Keratinocyte (primary cell): ENCODE data around the gene GBP7.

ENCODE experiments used
- CTCF ChIP-seq, 3 experiments: IDR thresholded peaks in 1 of 3; conservative IDR thresholded peaks in 1 of 3; optimal IDR thresholded peaks in 1 of 3; 2 replicates in 2 of 3; 3 replicates in 1 of 3; pipeline versions ENCODE3 to v1.5.1; 2011; ENCODE audit warnings: low read length in 3 of 3, mild to moderate bottlenecking in 3 of 3, moderate library complexity in 2 of 3, control low read depth in 1 of 3, inconsistent platforms in 1 of 3; ENCODE audit not compliant: insufficient read depth in 2 of 3; ENCODE audit errors: extremely low read depth in 1 of 3
- EZH2 ChIP-seq: IDR thresholded peaks from one replicate; pipeline ENCODE4 v1.6.1; 2012; ENCODE audit warnings: inconsistent platforms, mild to moderate bottlenecking, low read length, moderate library complexity

GRCh38 chr1:89098857-89099256, 76.9 kb downstream of the GBP7 start:
- no peak for TF ChIP-seq EZH2
- TF ChIP-seq CTCF (optimal IDR thresholded peaks at IDR 0.05 in 1 of 3, IDR thresholded peaks at IDR 0.05 in 1 of 3, conservative IDR thresholded peaks at IDR 0.05 in 1 of 3; ENCODE audit: extremely low read depth in 1 of 3, insufficient read depth in 2 of 3, low read length in 3 of 3): no peak
